GM12878 (cell line): ENCODE data around the gene FOXP4.

ENCODE experiments used
- BRCA1 ChIP-seq: IDR thresholded peaks from 2 replicates; pipeline ENCODE4 v1.6.1; 2011; ENCODE audit warnings: low read depth, low read length, improper control_type of control experiment
- CEBPB ChIP-seq, 2 experiments: fragments of 150-350 bp in 1 of 2; IDR thresholded peaks; 2 replicates each; pipeline ENCODE4 v1.6.1; 2012 to 2014; ENCODE audit warnings: low read depth in 2 of 2, low read length in 2 of 2, borderline replicate concordance in 1 of 2, inconsistent platforms in 1 of 2
- NFYA ChIP-seq: IDR thresholded peaks from 2 replicates; pipeline ENCODE4 v1.6.1; 2011; ENCODE audit warnings: low read depth, mild to moderate bottlenecking, low read length, improper control_type of control experiment, borderline replicate concordance
- SMC3 ChIP-seq: IDR thresholded peaks from 2 replicates; pipeline ENCODE4 v1.6.1; 2011; ENCODE audit warnings: low read length, improper control_type of control experiment, borderline replicate concordance
- ZNF24 ChIP-seq: fragments of 450-650 bp; IDR thresholded peaks from 2 replicates; pipeline ENCODE4 v1.6.1; 2017; ENCODE audit warnings: antibody characterized with exemption, mild to moderate bottlenecking
- TF ChIP-seq, protein P1 (sequence below), 3 experiments: IDR thresholded peaks in 2 of 3; conservative IDR thresholded peaks in 1 of 3; 2 replicates each; pipeline ENCODE4 v1.5.1; 2011; ENCODE audit warnings: low read depth in 3 of 3, low read length in 3 of 3, mild to moderate bottlenecking in 3 of 3, control low read depth in 2 of 3, moderate library complexity in 2 of 3, inconsistent platforms in 1 of 3, mixed read lengths in 1 of 3; ENCODE audit not compliant: control insufficient read depth in 2 of 3, insufficient read depth in 1 of 3; ENCODE audit errors: extremely low read depth in 1 of 3
- TF ChIP-seq, protein P2 (sequence below): IDR thresholded peaks from 2 replicates; pipeline ENCODE4 v1.6.1; 2011; ENCODE audit warnings: low read depth, mild to moderate bottlenecking, low read length, moderate library complexity, borderline replicate concordance; ENCODE audit errors: extremely low read depth

DNA sequence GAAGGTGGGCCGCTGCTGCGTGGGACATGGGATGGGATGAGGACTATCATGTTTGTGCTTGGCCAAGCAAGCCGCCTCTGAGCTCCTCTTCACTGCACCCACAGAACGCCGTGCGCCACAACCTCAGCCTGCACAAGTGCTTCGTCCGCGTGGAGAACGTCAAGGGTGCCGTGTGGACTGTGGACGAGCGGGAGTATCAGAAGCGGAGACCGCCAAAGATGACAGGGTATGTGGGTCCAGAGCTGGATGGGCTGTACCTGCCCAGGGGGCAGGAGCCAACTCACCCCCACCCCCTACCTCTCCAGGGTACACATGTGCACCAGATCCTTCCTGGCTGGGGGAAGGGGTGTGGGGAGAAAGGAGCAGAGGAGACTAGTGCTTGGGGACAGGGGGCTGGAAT is 48.6 kb downstream of the FOXP4 start:
- TF ChIP-seq, protein P1, sequence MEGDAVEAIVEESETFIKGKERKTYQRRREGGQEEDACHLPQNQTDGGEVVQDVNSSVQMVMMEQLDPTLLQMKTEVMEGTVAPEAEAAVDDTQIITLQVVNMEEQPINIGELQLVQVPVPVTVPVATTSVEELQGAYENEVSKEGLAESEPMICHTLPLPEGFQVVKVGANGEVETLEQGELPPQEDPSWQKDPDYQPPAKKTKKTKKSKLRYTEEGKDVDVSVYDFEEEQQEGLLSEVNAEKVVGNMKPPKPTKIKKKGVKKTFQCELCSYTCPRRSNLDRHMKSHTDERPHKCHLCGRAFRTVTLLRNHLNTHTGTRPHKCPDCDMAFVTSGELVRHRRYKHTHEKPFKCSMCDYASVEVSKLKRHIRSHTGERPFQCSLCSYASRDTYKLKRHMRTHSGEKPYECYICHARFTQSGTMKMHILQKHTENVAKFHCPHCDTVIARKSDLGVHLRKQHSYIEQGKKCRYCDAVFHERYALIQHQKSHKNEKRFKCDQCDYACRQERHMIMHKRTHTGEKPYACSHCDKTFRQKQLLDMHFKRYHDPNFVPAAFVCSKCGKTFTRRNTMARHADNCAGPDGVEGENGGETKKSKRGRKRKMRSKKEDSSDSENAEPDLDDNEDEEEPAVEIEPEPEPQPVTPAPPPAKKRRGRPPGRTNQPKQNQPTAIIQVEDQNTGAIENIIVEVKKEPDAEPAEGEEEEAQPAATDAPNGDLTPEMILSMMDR (IDR thresholded peaks at IDR 0.05 in 2 of 3, conservative IDR thresholded peaks at IDR 0.05 in 1 of 3; ENCODE audit: control insufficient read depth in 2 of 3, extremely low read depth in 1 of 3, insufficient read depth in 1 of 3, low read depth in 3 of 3, low read length in 3 of 3) = no peak
- TF ChIP-seq, protein P2, sequence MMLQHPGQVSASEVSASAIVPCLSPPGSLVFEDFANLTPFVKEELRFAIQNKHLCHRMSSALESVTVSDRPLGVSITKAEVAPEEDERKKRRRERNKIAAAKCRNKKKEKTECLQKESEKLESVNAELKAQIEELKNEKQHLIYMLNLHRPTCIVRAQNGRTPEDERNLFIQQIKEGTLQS = no peak
- TF ChIP-seq CEBPB (IDR thresholded peaks at IDR 0.05; ENCODE audit: borderline replicate concordance in 1 of 2, low read depth in 2 of 2, low read length in 2 of 2) (no peak), NFYA (no peak), BRCA1 (no peak), ZNF24 (no peak), SMC3 (no peak)
